HepG2 (cell line): ENCODE results near the gene IL22RA1.

ENCODE experiments used
- ASH2L ChIP-seq: fragments of 300-600, 200-600 bp; sonication (generic); IDR thresholded peaks from 2 replicates; pipeline ENCODE4 v1.7.0; 2017; ENCODE audit warnings: low read depth, mild to moderate bottlenecking, moderate library complexity, mixed read lengths, low read length; ENCODE audit not compliant: insufficient read length
- BCL6 ChIP-seq: IDR thresholded peaks from 2 replicates; pipeline ENCODE4 v1.6.1; 2016; ENCODE audit warnings: missing genetic modification reagents, missing compliant biosample characterization
- CBFB ChIP-seq: sonication (generic); formaldehyde crosslinking; IDR thresholded peaks from 2 replicates; pipeline ENCODE4 v1.4.0; 2020; ENCODE audit warnings: missing genetic modification reagents
- E2F5 ChIP-seq: sonication (generic); formaldehyde crosslinking; conservative IDR thresholded peaks from 2 replicates; pipeline ENCODE4 v1.4.0; 2020; ENCODE audit warnings: missing genetic modification reagents
- HES4 ChIP-seq: sonication (generic); formaldehyde crosslinking; IDR thresholded peaks from 2 replicates; pipeline ENCODE4 v1.9.0; 2021; ENCODE audit warnings: mild to moderate bottlenecking, missing genetic modification reagents, borderline replicate concordance
- JUND ChIP-seq: sonication (generic); formaldehyde crosslinking; IDR thresholded peaks from 2 replicates; pipeline ENCODE4 v1.8.0; 2022; ENCODE audit warnings: mild to moderate bottlenecking, missing genetic modification reagents
- POLR2A ChIP-seq, 2 experiments: IDR thresholded peaks; 2 replicates each; pipeline ENCODE4 v1.6.1; 2011; ENCODE audit warnings: low read depth in 2 of 2, low read length in 2 of 2, mild to moderate bottlenecking in 1 of 2, moderate library complexity in 1 of 2; ENCODE audit not compliant: insufficient read depth in 1 of 2
- POLR2AphosphoS5 ChIP-seq: IDR thresholded peaks from 2 replicates; pipeline ENCODE4 v1.6.1; 2012; ENCODE audit warnings: low read depth, low read length
- TARDBP ChIP-seq: sonication (generic); formaldehyde crosslinking; IDR thresholded peaks from 2 replicates; pipeline ENCODE4 v1.8.0; 2022; ENCODE audit warnings: mild to moderate bottlenecking, missing genetic modification reagents
- ZBTB10 ChIP-seq: sonication (generic); formaldehyde crosslinking; IDR thresholded peaks from 2 replicates; pipeline ENCODE4 v1.4.0; 2020; ENCODE audit warnings: missing genetic modification reagents, borderline replicate concordance
- ZFP36 ChIP-seq: fragments of 150-350 bp; IDR thresholded peaks from 2 replicates; pipeline ENCODE4 v1.6.1; 2018; ENCODE audit warnings: borderline replicate concordance, low read length, low read depth; ENCODE audit not compliant: partially characterized antibody
- ZSCAN29 ChIP-seq: sonication (generic); formaldehyde crosslinking; conservative IDR thresholded peaks from 2 replicates; pipeline ENCODE4 v1.4.0; 2020; ENCODE audit warnings: mild to moderate bottlenecking, missing genetic modification reagents
- TF ChIP-seq, protein P1 (sequence below): sonication (generic); formaldehyde crosslinking; IDR thresholded peaks from 2 replicates; pipeline ENCODE4 v1.8.0; 2022; ENCODE audit warnings: mild to moderate bottlenecking, missing genetic modification reagents, moderate library complexity

DNA sequence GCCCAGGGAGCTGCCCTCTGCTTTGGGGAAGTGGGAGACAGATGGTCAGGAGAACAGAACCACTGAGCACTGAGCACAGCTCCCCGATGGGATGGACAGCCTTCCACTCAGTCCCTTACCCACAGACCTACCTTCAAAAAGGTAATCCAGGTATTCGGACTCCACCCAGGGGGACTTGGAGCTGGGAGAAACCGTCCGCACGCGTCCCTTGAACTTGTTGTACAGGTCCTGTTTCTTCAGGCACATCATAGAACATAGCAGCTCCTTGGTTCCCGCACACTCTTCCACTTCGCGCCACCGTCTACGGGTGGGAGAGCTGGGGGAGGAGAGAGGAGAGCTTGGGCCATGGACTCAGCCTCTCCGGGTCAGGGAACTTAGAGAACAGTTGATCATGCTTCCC, 26.3 kb upstream of the IL22RA1 start:
- TF ChIP-seq ASH2L (no peak), TARDBP (CRISPR knock-in tag) (no peak), JUND (CRISPR knock-in tag) (no peak), HES4 (no peak), CBFB (no peak), ZSCAN29 (no peak), POLR2AphosphoS5 (no peak), BCL6 (no peak), POLR2A (IDR thresholded peaks at IDR 0.05; ENCODE audit: insufficient read depth in 1 of 2, low read depth in 2 of 2, low read length in 2 of 2) (no peak), E2F5 (CRISPR knock-in tag) (no peak), ZFP36 (no peak), ZBTB10 (CRISPR knock-in tag) (no peak)
- TF ChIP-seq, protein P1, sequence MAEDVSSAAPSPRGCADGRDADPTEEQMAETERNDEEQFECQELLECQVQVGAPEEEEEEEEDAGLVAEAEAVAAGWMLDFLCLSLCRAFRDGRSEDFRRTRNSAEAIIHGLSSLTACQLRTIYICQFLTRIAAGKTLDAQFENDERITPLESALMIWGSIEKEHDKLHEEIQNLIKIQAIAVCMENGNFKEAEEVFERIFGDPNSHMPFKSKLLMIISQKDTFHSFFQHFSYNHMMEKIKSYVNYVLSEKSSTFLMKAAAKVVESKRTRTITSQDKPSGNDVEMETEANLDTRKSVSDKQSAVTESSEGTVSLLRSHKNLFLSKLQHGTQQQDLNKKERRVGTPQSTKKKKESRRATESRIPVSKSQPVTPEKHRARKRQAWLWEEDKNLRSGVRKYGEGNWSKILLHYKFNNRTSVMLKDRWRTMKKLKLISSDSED (CRISPR knock-in tag) = no peak
